ENCODE results near the gene PDLIM1. TPM values are rescaled to one million over a fixed set of nuclear protein-coding genes. Genes with fewer than 3 reads are reported as not detected.

PDLIM1 gene
- total and polyA plus RNA-seq, 11 donors = 225 to 434 (median 330) TPM

GRCh38 chr10:95214793-95215192 is 76.0 kb downstream of the PDLIM1 start:
- no peak overlapping the region for H3K27ac ChIP-seq
- no peak overlapping the region for H3K4me3 ChIP-seq
- intact Hi-C loops (cut with DNase I) = no loop called here
- H3K27me3 ChIP-seq = no peaks in the 10 kb centered on the region
- WGBS, 4 donors = 75 to 97% (median 92%) methylated on average over 3 of the region's 3 CpGs
- no peaks in the 10 kb centered on the region for H3K4me1 ChIP-seq
- no peak for TF ChIP-seq CTCF (IDR thresholded peaks at IDR 0.05)
- peaks cover 0 to 8% (median 0%) of the 10 kb centered on the region in 12 donors for H3K9me3 ChIP-seq
- no peaks in the 10 kb centered on the region for H3K36me3 ChIP-seq
- DNase-seq = no peak
- no peak for ATAC-seq

GRCh38 chr10:95214369-95214768 is 76.4 kb downstream of the PDLIM1 start:
- H3K27me3 ChIP-seq = no peaks in the 10 kb centered on the region
- intact Hi-C loops (cut with DNase I) = no loop called here
- no peaks in the 10 kb centered on the region for H3K36me3 ChIP-seq
- H3K27ac ChIP-seq = no peak overlapping the region
- TF ChIP-seq POLR2A (IDR thresholded peaks at IDR 0.05) (no peak), CTCF (IDR thresholded peaks at IDR 0.05) (no peak)
- H3K4me3 ChIP-seq = no peak overlapping the region
- H3K9me3 ChIP-seq = peaks cover 0 to 6% (median 0%) of the 10 kb centered on the region in 12 donors
- WGBS, 4 donors = 80 to 87% (median 83%) methylated on average over 2 of the region's 2 CpGs
- no peaks in the 10 kb centered on the region for H3K4me1 ChIP-seq
- no peak for ATAC-seq
- no peak for DNase-seq

GRCh38 chr10:95211606-95212279 is 79.1 kb downstream of the PDLIM1 start:
- ATAC-seq = no peak
- intact Hi-C loops (cut with DNase I) = no loop called here
- WGBS, 4 donors = 78 to 90% (median 85%) methylated on average over 3 of the region's 3 CpGs
- no peak for DNase-seq
- TF ChIP-seq CTCF (IDR thresholded peaks at IDR 0.05) (no peak), POLR2A (IDR thresholded peaks at IDR 0.05) (no peak)
- H3K9me3 ChIP-seq = no peaks in the 10 kb centered on the region
- H3K27me3 ChIP-seq = no peaks in the 10 kb centered on the region
- H3K36me3 ChIP-seq = no peaks in the 10 kb centered on the region
- H3K27ac ChIP-seq = no peak overlapping the region
- no peaks in the 10 kb centered on the region for H3K4me1 ChIP-seq
- no peak overlapping the region for H3K4me3 ChIP-seq

GRCh38 chr10:95209509-95210127 is 81.2 kb downstream of the PDLIM1 start:
- peaks cover 0 to 3% (median 0%) of the 10 kb centered on the region in 12 donors for H3K9me3 ChIP-seq
- H3K36me3 ChIP-seq = no peaks in the 10 kb centered on the region
- no peaks in the 10 kb centered on the region for H3K27me3 ChIP-seq
- no peak for ATAC-seq
- no peak for DNase-seq
- no peak for TF ChIP-seq CTCF (IDR thresholded peaks at IDR 0.05)
- TF ChIP-seq POLR2A (IDR thresholded peaks at IDR 0.05) = no peak
- no peaks in the 10 kb centered on the region for H3K4me1 ChIP-seq
- intact Hi-C loops (cut with DNase I) = no loop called here
- 96% methylated on average over 6 of the region's 6 CpGs for WGBS, 4 donors
- H3K27ac ChIP-seq = no peak overlapping the region
- no peak overlapping the region for H3K4me3 ChIP-seq
